H9 (cell line): Measurements from ENCODE around the gene CLCN6. TPM values are rescaled to one million over a fixed set of nuclear protein-coding genes. Genes with fewer than 3 reads are reported as not detected.

Experiments
- DNase-seq: peaks from one replicate; pipeline ENCODE4 v3.0.0-alpha.2; 2017
- H2AFZ ChIP-seq: one replicate; pipeline ENCODE4 v1.6.1; 2013; ENCODE audit warnings: mild to moderate bottlenecking, low read length, control low read depth, moderate library complexity
- H2AK5ac ChIP-seq: 2 replicates; pipeline ENCODE4 v1.6.1; 2013; ENCODE audit warnings: low read length, control low read depth, mixed read lengths; ENCODE audit not compliant: insufficient read length
- H2BK120ac ChIP-seq: one replicate; pipeline ENCODE4 v1.6.1; 2013; ENCODE audit warnings: low read depth, mild to moderate bottlenecking, low read length, control low read depth, inconsistent platforms; ENCODE audit not compliant: poor library complexity, severe bottlenecking
- H2BK12ac ChIP-seq: 2 replicates; pipeline ENCODE4 v1.6.1; 2013; ENCODE audit warnings: low read length, control low read depth, mixed read lengths, low read depth; ENCODE audit not compliant: insufficient read length
- H2BK15ac ChIP-seq: 2 replicates; pipeline ENCODE4 v1.6.1; 2013; ENCODE audit warnings: low read depth, low read length, control low read depth
- H2BK20ac ChIP-seq: one replicate; pipeline ENCODE4 v1.6.1; 2013; ENCODE audit warnings: low read depth, mild to moderate bottlenecking, low read length, control low read depth, inconsistent platforms; ENCODE audit not compliant: poor library complexity, severe bottlenecking
- H2BK5ac ChIP-seq: 2 replicates; pipeline ENCODE4 v1.6.1; 2013; ENCODE audit warnings: low read length, control low read depth, mixed read lengths; ENCODE audit not compliant: insufficient read length
- H3K14ac ChIP-seq: 2 replicates; pipeline ENCODE4 v1.6.1; 2013; ENCODE audit warnings: low read length, control low read depth; ENCODE audit not compliant: insufficient read depth
- H3K18ac ChIP-seq: 2 replicates; pipeline ENCODE4 v1.6.1; 2013; ENCODE audit warnings: low read depth, mild to moderate bottlenecking, mixed read lengths, low read length, control low read depth; ENCODE audit not compliant: insufficient read length
- H3K23ac ChIP-seq: 2 replicates; pipeline ENCODE4 v1.6.1; 2013; ENCODE audit warnings: low read length, control low read depth, mixed read lengths, low read depth; ENCODE audit not compliant: insufficient read length
- H3K23me2 ChIP-seq: 2 replicates; pipeline ENCODE4 v1.6.1; 2013; ENCODE audit warnings: low read depth, mild to moderate bottlenecking, mixed read lengths, low read length, control low read depth; ENCODE audit not compliant: insufficient read length, poor library complexity, severe bottlenecking
- H3K27ac ChIP-seq: 2 replicates; pipeline ENCODE4 v1.5.1; 2013; ENCODE audit warnings: low read length, control low read depth, mixed read lengths, low read depth; ENCODE audit not compliant: insufficient read length
- H3K27me3 ChIP-seq: 2 replicates; pipeline ENCODE4 v1.6.1; 2013; ENCODE audit warnings: low read length, control low read depth, inconsistent platforms; ENCODE audit not compliant: insufficient read depth
- H3K4ac ChIP-seq: 2 replicates; pipeline ENCODE4 v1.6.1; 2013; ENCODE audit warnings: low read depth, mild to moderate bottlenecking, control low read depth, inconsistent platforms, low read length, moderate library complexity
- H3K4me1 ChIP-seq: 2 replicates; pipeline ENCODE4 v1.6.1; 2013; ENCODE audit warnings: low read length, control low read depth, inconsistent platforms; ENCODE audit not compliant: insufficient read depth
- H3K4me2 ChIP-seq: 2 replicates; pipeline ENCODE4 v1.6.1; 2013; ENCODE audit warnings: low read length, control low read depth, mixed read lengths; ENCODE audit not compliant: insufficient read length, insufficient read depth
- H3K56ac ChIP-seq: 2 replicates; pipeline ENCODE4 v1.6.1; 2013; ENCODE audit warnings: low read depth, mild to moderate bottlenecking, mixed read lengths, low read length, control low read depth; ENCODE audit not compliant: insufficient read length
- H3K79me1 ChIP-seq: 2 replicates; pipeline ENCODE4 v1.6.1; 2013; ENCODE audit warnings: low read depth, mild to moderate bottlenecking, moderate library complexity, low read length, control low read depth, inconsistent platforms; ENCODE audit not compliant: insufficient read depth, poor library complexity, severe bottlenecking
- H3K79me2 ChIP-seq: 2 replicates; pipeline ENCODE4 v1.6.1; 2013; ENCODE audit warnings: low read length, control low read depth, inconsistent platforms; ENCODE audit not compliant: insufficient read depth
- H3K9ac ChIP-seq: 2 replicates; pipeline ENCODE4 v1.6.1; 2013; ENCODE audit warnings: low read length, control low read depth, mixed read lengths; ENCODE audit not compliant: insufficient read length; ENCODE audit errors: extremely low read depth
- H3K9me3 ChIP-seq: one replicate; pipeline ENCODE4 v1.6.1; 2013; ENCODE audit warnings: low read depth, low read length, inconsistent platforms; ENCODE audit not compliant: control insufficient read depth
- H3T11ph ChIP-seq: one replicate; pipeline ENCODE4 v1.6.1; 2013; ENCODE audit warnings: mild to moderate bottlenecking, low read length, control low read depth, inconsistent platforms
- H4K20me1 ChIP-seq: one replicate; pipeline ENCODE4 v1.6.1; 2013; ENCODE audit not compliant: control insufficient read depth, insufficient read length, insufficient read depth
- H4K5ac ChIP-seq: 2 replicates; pipeline ENCODE4 v1.6.1; 2013; ENCODE audit warnings: low read depth, mild to moderate bottlenecking, mixed read lengths, low read length, control low read depth; ENCODE audit not compliant: insufficient read length
- H4K8ac ChIP-seq: replicated peaks from 2 replicates; pipeline ENCODE4 v1.6.1; 2013; ENCODE audit warnings: low read length, control low read depth, mixed read lengths, low read depth; ENCODE audit not compliant: insufficient read length
- H4K91ac ChIP-seq: 2 replicates; pipeline ENCODE4 v1.6.1; 2013; ENCODE audit warnings: low read depth, mild to moderate bottlenecking, moderate library complexity, mixed read lengths, low read length, control low read depth; ENCODE audit not compliant: insufficient read length
- H3K27ac Mint-ChIP-seq, 3 experiments: 2 replicates in 2 of 3; 3 replicates in 1 of 3; pipeline ENCODE4 v1.8.0; 2020 to 2021; ENCODE audit warnings: mixed read lengths in 3 of 3, mild to moderate bottlenecking in 1 of 3, moderate library complexity in 1 of 3
- H3K27me3 Mint-ChIP-seq: 2 replicates; pipeline ENCODE4 v1.8.0; 2021; ENCODE audit warnings: low read depth, mild to moderate bottlenecking, moderate library complexity, mixed read lengths
- H3K36me3 Mint-ChIP-seq, 3 experiments: 2 replicates in 2 of 3; 3 replicates in 1 of 3; pipeline ENCODE4 v1.8.0; 2020 to 2021; ENCODE audit warnings: low read depth in 3 of 3, mixed read lengths in 3 of 3; ENCODE audit not compliant: insufficient read depth in 1 of 3
- H3K4me1 Mint-ChIP-seq, 2 experiments: 2 replicates each; pipeline ENCODE4 v1.8.0; 2020; ENCODE audit warnings: mixed read lengths in 2 of 2
- H3K4me3 Mint-ChIP-seq, 2 experiments: 2 replicates in 1 of 2; 3 replicates in 1 of 2; pipeline ENCODE4 v1.8.0; 2020 to 2021; ENCODE audit warnings: mild to moderate bottlenecking in 2 of 2, mixed read lengths in 2 of 2, moderate library complexity in 1 of 2
- H3K9me3 Mint-ChIP-seq, 2 experiments: 2 replicates in 1 of 2; 3 replicates in 1 of 2; pipeline ENCODE4 v1.8.0; 2020; ENCODE audit warnings: mild to moderate bottlenecking in 2 of 2, mixed read lengths in 2 of 2, moderate library complexity in 1 of 2
- CTCF ChIP-seq: fragments of 200-600 bp; sonication (generic); conservative IDR thresholded peaks from 3 replicates; pipeline ENCODE4 v1.8.0; 2021; ENCODE audit warnings: antibody characterized with exemption, mild to moderate bottlenecking
- WGBS: extraction: QIAGEN DNeasy Blood & Tissue Kit; methylation state at CpG from one replicate; pipeline ENCODE4 v1.1.7; 2013; ENCODE audit warnings: missing lambda C conversion rate, low lambda C conversion rate, mixed read lengths; ENCODE audit not compliant: insufficient read length; ENCODE audit errors: extremely low coverage; 5-methylcytosine and 5-hydroxymethylcytosine counted together
- total RNA-seq: library from RNA; stranded (reverse); gene quantifications from 2 replicates; pipeline ENCODE4 v1.2.1, GENCODE V29; 2021

The CLCN6 gene
- total RNA-seq, 1 experiment from 2014 or later = 20.5 TPM

GRCh38 chr1:11858613-11858967 lies 52.6 kb downstream of the CLCN6 start, which contains the start of gene NPPB:
NPPB (minus strand) TSS chr1:11858945; CDS start chr1:11858833, 112 bp downstream.
- no CpG with 5 or more reads among the region's 16 CpGs for WGBS
- no peak within 1 kb of the TSS for H3K4ac ChIP-seq
- H3K4me1 ChIP-seq = no peaks in the 10 kb centered on the region
- no peak within 1 kb of the TSS for H2BK12ac ChIP-seq
- H3K23me2 ChIP-seq = no peaks in the 10 kb centered on the region
- no peak within 1 kb of the TSS for H2AK5ac ChIP-seq
- H2BK120ac ChIP-seq = no peak within 1 kb of the TSS
- Mint-ChIP-seq H3K9me3 (no peaks in the 10 kb centered on the region), H3K27ac (no peak within 1 kb of the TSS; a peak in 1 of 7 replicates), H3K4me3 (peak within 1 kb of the TSS in 1 of 2 experiments; percentile 31; a peak in 3 of 5 replicates), H3K36me3 (no peaks in the 10 kb centered on the region), H3K4me1 (peaks cover 6 to 15% of the 10 kb centered on the region in 2 experiments; a peak in 3 of 4 replicates), H3K27me3 (peaks cover 70% of the 10 kb centered on the region)
- DNase-seq = no peak
- H3K4me2 ChIP-seq = peak within 1 kb of the TSS; percentile 17
- no peak within 1 kb of the TSS; the same call in 1 of the 2 replicates for H3K14ac ChIP-seq
- no peak within 1 kb of the TSS for H3K18ac ChIP-seq
- H3K9me3 ChIP-seq = no peaks in the 10 kb centered on the region
- H2BK5ac ChIP-seq = no peak within 1 kb of the TSS
- H3K27ac ChIP-seq = no peak within 1 kb of the TSS
- TF ChIP-seq CTCF = no peak
- H3K56ac ChIP-seq = no peak within 1 kb of the TSS
- H3K9ac ChIP-seq = no peak within 1 kb of the TSS
- no peak within 1 kb of the TSS for H2BK20ac ChIP-seq
- H4K5ac ChIP-seq = no peak within 1 kb of the TSS
- no peaks in the 10 kb centered on the region for H4K20me1 ChIP-seq
- H2BK15ac ChIP-seq = no peak within 1 kb of the TSS
- no peaks in the 10 kb centered on the region; the same call in 1 of the 2 replicates for H3K27me3 ChIP-seq
- no peak within 1 kb of the TSS for H4K8ac ChIP-seq
- H3K23ac ChIP-seq = no peak within 1 kb of the TSS
- H2AFZ ChIP-seq = no peak within 1 kb of the TSS
- no peak within 1 kb of the TSS for H3T11ph ChIP-seq
- no peaks in the 10 kb centered on the region for H3K79me1 ChIP-seq
- no peak within 1 kb of the TSS for H4K91ac ChIP-seq
- H3K79me2 ChIP-seq = no peaks in the 10 kb centered on the region
